Measurements from ENCODE around the gene ZNF177.

The ZNF177 gene

GRCh38 chr19:9353011-9353410, 9.8 kb upstream of the ZNF177 start:
- Mint-ChIP-seq H3K4me1 (ENCODE audit: low read depth in 2 of 2) (no peaks in the 10 kb centered on the region), H3K9me3 (peaks cover 7 to 16% of the 10 kb centered on the region in 2 donors)

GRCh38 chr19:9354651-9355050, 8.2 kb upstream of the ZNF177 start:
- H3K36me3 Mint-ChIP-seq (ENCODE audit: insufficient read depth): peaks cover 3% of the 10 kb centered on the region

More at GRCh38 chr19:9353011-9353410, 9.8 kb upstream of the ZNF177 start:
- H3K4me3 Mint-ChIP-seq: no peak overlapping the region
- ATAC-seq (replicated peaks): no peak
- no peak overlapping the region for H3K27ac Mint-ChIP-seq
- peaks cover 3% of the 10 kb centered on the region for H3K36me3 Mint-ChIP-seq (ENCODE audit: insufficient read depth)
- H3K27me3 Mint-ChIP-seq: no peaks in the 10 kb centered on the region
- DNase-seq: no peak

GRCh38 chr19:9370738-9371619, 8.2 kb downstream of the ZNF177 start:
- Mint-ChIP-seq H3K36me3 (ENCODE audit: insufficient read depth) (no peaks in the 10 kb centered on the region), H3K27ac (no peak overlapping the region), H3K9me3 (peaks cover 4 to 25% of the 10 kb centered on the region in 2 donors), H3K27me3 (no peaks in the 10 kb centered on the region), H3K4me1 (ENCODE audit: low read depth in 2 of 2) (no peaks in the 10 kb centered on the region), H3K4me3 (no peak overlapping the region)
- DNase-seq (no peak), ATAC-seq (replicated peaks) (no peak)

More at GRCh38 chr19:9354651-9355050, 8.2 kb upstream of the ZNF177 start:
- Mint-ChIP-seq H3K27me3 (no peaks in the 10 kb centered on the region), H3K27ac (no peak overlapping the region), H3K4me1 (ENCODE audit: low read depth in 2 of 2) (no peaks in the 10 kb centered on the region), H3K9me3 (peaks cover 7 to 8% of the 10 kb centered on the region in 2 donors), H3K4me3 (no peak overlapping the region)
- ATAC-seq (replicated peaks) (no peak), DNase-seq (no peak)

GRCh38 chr19:9381361-9381785, 18.6 kb downstream of the ZNF177 start:
- H3K9me3 Mint-ChIP-seq: peaks cover 13 to 20% of the 10 kb centered on the region in 2 donors

GRCh38 chr19:9406798-9407352, 44.1 kb downstream of the ZNF177 start:
- Mint-ChIP-seq H3K36me3 (ENCODE audit: insufficient read depth) (peaks cover 7% of the 10 kb centered on the region), H3K4me3 (peak overlapping the region; percentile 69 to 74), H3K27ac (no peak overlapping the region), H3K4me1 (ENCODE audit: low read depth in 2 of 2) (peaks cover 5 to 10% of the 10 kb centered on the region in 2 donors), H3K9me3 (peaks cover 17 to 19% of the 10 kb centered on the region in 2 donors), H3K27me3 (no peaks in the 10 kb centered on the region)
- ATAC-seq (replicated peaks) (no peak), DNase-seq (no peak)

More at GRCh38 chr19:9381361-9381785, 18.6 kb downstream of the ZNF177 start:
- no peaks in the 10 kb centered on the region for H3K36me3 Mint-ChIP-seq (ENCODE audit: insufficient read depth)
- no peak overlapping the region for H3K4me3 Mint-ChIP-seq
- H3K27ac Mint-ChIP-seq: no peak overlapping the region
- DNase-seq (no peak), ATAC-seq (replicated peaks) (no peak)
- H3K27me3 Mint-ChIP-seq: no peaks in the 10 kb centered on the region
- H3K4me1 Mint-ChIP-seq (ENCODE audit: low read depth in 2 of 2): no peaks in the 10 kb centered on the region

GRCh38 chr19:9407827-9408226, 45.0 kb downstream of the ZNF177 start:
- peaks cover 5 to 10% of the 10 kb centered on the region in 2 donors for H3K4me1 Mint-ChIP-seq (ENCODE audit: low read depth in 2 of 2)
- peaks cover 17 to 19% of the 10 kb centered on the region in 2 donors for H3K9me3 Mint-ChIP-seq
- DNase-seq (no peak), ATAC-seq (replicated peaks) (no peak)
- no peak overlapping the region for H3K27ac Mint-ChIP-seq
- peaks cover 7% of the 10 kb centered on the region for H3K36me3 Mint-ChIP-seq (ENCODE audit: insufficient read depth)
- H3K4me3 Mint-ChIP-seq: peak overlapping the region; percentile 69 to 74
- H3K27me3 Mint-ChIP-seq: no peaks in the 10 kb centered on the region

GRCh38 chr19:9413240-9413954, 50.6 kb downstream of the ZNF177 start:
- Mint-ChIP-seq H3K9me3 (peaks cover under 1 to 8% of the 10 kb centered on the region in 2 donors), H3K36me3 (ENCODE audit: insufficient read depth) (peaks cover 50% of the 10 kb centered on the region), H3K4me3 (no peak overlapping the region), H3K27me3 (no peaks in the 10 kb centered on the region), H3K4me1 (ENCODE audit: low read depth in 2 of 2) (no peaks in the 10 kb centered on the region), H3K27ac (no peak overlapping the region)
- no peak for ATAC-seq (replicated peaks)
- no peak for DNase-seq

GRCh38 chr19:9427941-9428340, 65.1 kb downstream of the ZNF177 start:
- ATAC-seq (replicated peaks) (no peak), DNase-seq (no peak)
- H3K27me3 Mint-ChIP-seq: no peaks in the 10 kb centered on the region
- H3K9me3 Mint-ChIP-seq: no peaks in the 10 kb centered on the region
- H3K27ac Mint-ChIP-seq: peak overlapping the region in 1 of 2 donors; percentile 52
- H3K36me3 Mint-ChIP-seq (ENCODE audit: insufficient read depth): peaks cover 51% of the 10 kb centered on the region
- no peak overlapping the region for H3K4me3 Mint-ChIP-seq
- peaks cover 25 to 41% of the 10 kb centered on the region in 2 donors for H3K4me1 Mint-ChIP-seq (ENCODE audit: low read depth in 2 of 2)

GRCh38 chr19:9430444-9430843, 67.6 kb downstream of the ZNF177 start:
- Mint-ChIP-seq H3K4me3 (no peak overlapping the region), H3K27ac (peak overlapping the region; percentile 53 to 73), H3K27me3 (no peaks in the 10 kb centered on the region), H3K9me3 (no peaks in the 10 kb centered on the region), H3K4me1 (ENCODE audit: low read depth in 2 of 2) (peaks cover 31 to 57% of the 10 kb centered on the region in 2 donors), H3K36me3 (ENCODE audit: insufficient read depth) (peaks cover 39% of the 10 kb centered on the region)
- DNase-seq: no peak
- no peak for ATAC-seq (replicated peaks)

GRCh38 chr19:9431475-9431874, 68.7 kb downstream of the ZNF177 start:
- DNase-seq: peak in 1 of 3 experiments; percentile 53
- no peaks in the 10 kb centered on the region for H3K9me3 Mint-ChIP-seq

More at GRCh38 chr19:9431475-9431874, 68.7 kb downstream of the ZNF177 start:
- Mint-ChIP-seq H3K36me3 (ENCODE audit: insufficient read depth) (peaks cover 46% of the 10 kb centered on the region), H3K4me3 (no peak overlapping the region), H3K4me1 (ENCODE audit: low read depth in 2 of 2) (peaks cover 34 to 67% of the 10 kb centered on the region in 2 donors), H3K27me3 (no peaks in the 10 kb centered on the region), H3K27ac (peak overlapping the region in 1 of 2 donors; percentile 53)
- no peak for ATAC-seq (replicated peaks)
